ENCODE data around the gene PCDHGB7. TPM values are rescaled to one million over a fixed set of nuclear protein-coding genes. Genes with fewer than 3 reads are reported as not detected.
"Not testable (repeated sequence)": the region's sequence is repeated elsewhere in the genome, so short reads cannot be mapped to it uniquely, and the experiment has no call there.

Gene PCDHGB7
- total RNA-seq, 1 donor from 2014 or later = 14.2 TPM

- no peak for TF ChIP-seq CTCF (IDR thresholded peaks at IDR 0.05)
- TF ChIP-seq POLR2A (IDR thresholded peaks at IDR 0.05) = no peak
- no peak for TF ChIP-seq POLR2AphosphoS5 (IDR thresholded peaks at IDR 0.05; ENCODE audit: insufficient read depth in 1 of 2, low read depth in 1 of 2)
- Histone ChIP-seq H3K4me3 (peak overlapping the region in 1 of 2 donors; percentile 14), H3K27me3 (no peaks in the 10 kb centered on the region), H3K36me3 (peaks cover 0 to 20% of the 10 kb centered on the region in 2 donors), H3K9me3 (peaks cover 82% of the 10 kb centered on the region), H3K27ac (no peak overlapping the region), H3K4me1 (no peaks in the 10 kb centered on the region)
- intact Hi-C loops (cut with DNase I) = no loop called here
- no peak for DNase-seq (ENCODE audit: extremely low spot score in 2 of 2)
Measured at GRCh38 chr5:141403387-141403786, 14.1 kb upstream of the PCDHGB7 start.

GRCh38 chr5:141407790-141408505 lies 9.5 kb upstream of the PCDHGB7 start, which contains the start of gene PCDHGB6:
TSS of gene PCDHGB6 (plus strand) at chr5:141408021. CDS start at chr5:141408203, 182 bp downstream.
- H3K27me3 ChIP-seq; H3K36me3 ChIP-seq; H3K27ac ChIP-seq; DNase-seq (ENCODE audit: extremely low spot score in 2 of 2); H3K4me1 ChIP-seq; intact Hi-C loops (cut with DNase I): not testable (repeated sequence)
- H3K9me3 ChIP-seq = peaks cover 87% of the 10 kb centered on the region
- peak within 1 kb of the TSS; percentile 5 to 13 for H3K4me3 ChIP-seq
- peak in 1 of 3 experiments; percentile 22 for TF ChIP-seq CTCF (IDR thresholded peaks at IDR 0.05)

GRCh38 chr5:141409598-141410306 lies 7.7 kb upstream of the PCDHGB7 start:
- Histone ChIP-seq H3K4me1 (no peaks in the 10 kb centered on the region), H3K27ac (no peak overlapping the region), H3K36me3 (peaks cover 0 to 6% of the 10 kb centered on the region in 2 donors), H3K4me3 (no peak overlapping the region), H3K27me3 (no peaks in the 10 kb centered on the region), H3K9me3 (peaks cover 87% of the 10 kb centered on the region)
- intact Hi-C loops (cut with DNase I) = loop anchor here (10.0 kb wide), 2 partner anchors 115 to 155 kb away; no protein-coding TSS in a partner anchor
- DNase-seq (ENCODE audit: extremely low spot score in 2 of 2) = no peak
- TF ChIP-seq CTCF (IDR thresholded peaks at IDR 0.05) (no peak), POLR2AphosphoS5 (IDR thresholded peaks at IDR 0.05; ENCODE audit: insufficient read depth in 1 of 2, low read depth in 1 of 2) (no peak), POLR2A (IDR thresholded peaks at IDR 0.05) (no peak)

GRCh38 chr5:141411575-141411974 lies 5.9 kb upstream of the PCDHGB7 start:
- H3K4me3 ChIP-seq = no peak overlapping the region
- H3K36me3 ChIP-seq = peaks cover 0 to 6% of the 10 kb centered on the region in 2 donors
- no peaks in the 10 kb centered on the region for H3K27me3 ChIP-seq
- H3K9me3 ChIP-seq = peaks cover 81% of the 10 kb centered on the region
- no peak overlapping the region for H3K27ac ChIP-seq
- TF ChIP-seq POLR2AphosphoS5 (IDR thresholded peaks at IDR 0.05; ENCODE audit: insufficient read depth in 1 of 2, low read depth in 1 of 2) = no peak
- no peak for TF ChIP-seq CTCF (IDR thresholded peaks at IDR 0.05)
- TF ChIP-seq POLR2A (IDR thresholded peaks at IDR 0.05) = no peak
- no peaks in the 10 kb centered on the region for H3K4me1 ChIP-seq
- DNase-seq (ENCODE audit: extremely low spot score in 2 of 2) = no peak
- intact Hi-C loops (cut with DNase I) = loop anchor here (10.0 kb wide), 2 partner anchors 113 to 153 kb away; no protein-coding TSS in a partner anchor

All from vagina (tissue), 2 donors.